Hepatic stellate cell (primary cell): ENCODE results near the gene DDAH2.

ENCODE experiments used
- DNase-seq: peaks from one replicate; pipeline ENCODE4 v3.0.0; 2011; ENCODE audit warnings: low spot score

Gene DDAH2

DNA sequence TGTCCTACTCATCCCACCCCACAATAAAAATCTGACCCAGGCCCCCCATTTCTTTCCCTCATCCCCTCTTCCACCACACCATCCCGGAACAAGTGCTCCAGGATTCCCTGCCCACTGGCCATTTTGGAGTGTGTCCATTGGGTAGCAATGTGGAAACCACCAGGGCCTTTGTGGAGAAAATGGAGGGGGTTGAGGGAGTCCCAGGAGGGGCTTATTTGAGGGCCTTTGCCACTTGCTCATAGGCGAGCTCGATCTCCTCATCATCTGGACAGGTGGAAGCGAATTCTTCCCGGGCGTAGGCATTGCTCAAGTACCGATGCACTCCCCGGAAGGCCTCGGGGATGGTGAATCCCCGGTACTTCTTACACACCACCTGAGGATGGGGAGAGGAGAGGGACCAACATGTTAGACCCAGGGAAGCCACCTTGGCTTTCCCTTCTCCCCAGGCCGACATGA, 1.6 kb upstream of the DDAH2 start:
- no peak for DNase-seq

DNA sequence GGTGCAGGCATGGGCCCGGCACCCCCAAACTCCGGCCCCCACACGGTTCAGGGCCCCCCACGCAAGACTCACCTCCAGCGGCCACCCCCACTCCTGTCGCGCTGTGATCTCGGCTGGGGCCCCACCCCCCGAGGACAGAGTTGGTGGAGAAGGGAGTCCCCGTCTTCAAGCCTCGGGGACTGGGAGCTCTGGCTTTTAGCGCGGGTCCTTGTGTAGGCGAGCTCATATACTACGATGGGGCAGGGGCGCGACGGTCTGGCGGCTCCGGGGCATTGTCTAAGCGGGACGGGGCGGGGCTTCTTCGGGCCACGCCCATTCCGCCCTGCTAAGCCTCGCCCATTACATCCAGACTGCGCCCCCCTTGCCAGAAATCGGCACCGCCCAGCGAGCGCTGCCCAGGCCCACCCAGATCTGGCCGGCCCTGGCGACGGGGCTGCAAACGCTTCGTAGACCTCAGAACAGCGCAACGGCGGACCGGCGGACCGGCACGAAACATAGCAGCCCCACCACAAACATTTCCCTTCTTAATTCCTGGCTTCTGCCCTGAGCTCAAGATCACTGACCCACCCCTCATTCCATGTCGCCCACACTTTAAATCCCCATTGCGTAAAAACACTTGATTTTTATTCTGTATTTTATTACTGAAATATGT, 1.0 kb upstream of the DDAH2 start:
- peak; percentile 86 for DNase-seq

DNA sequence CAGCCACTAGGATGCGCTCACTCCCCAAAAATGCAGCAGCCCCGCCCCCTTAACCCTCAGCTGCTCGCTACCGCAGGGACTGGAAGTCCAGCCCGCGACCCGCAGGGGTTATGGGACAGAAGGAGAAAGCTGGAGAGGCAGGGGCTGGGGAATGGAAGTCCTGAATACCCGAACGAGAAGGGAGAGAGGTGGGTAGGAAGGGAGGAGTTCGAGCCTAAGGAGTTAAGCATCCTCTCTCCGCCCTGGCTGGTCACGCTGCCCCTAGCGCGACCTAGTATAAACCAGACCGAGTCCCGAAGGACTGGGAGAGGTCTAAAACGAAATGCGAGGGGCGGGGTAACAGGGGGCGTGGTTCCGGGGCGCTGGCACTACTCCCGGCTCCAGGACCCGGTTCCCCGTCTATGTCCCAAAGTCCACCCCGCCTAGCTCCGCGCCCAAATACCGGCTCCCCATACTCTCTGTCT, 448 bp upstream of the DDAH2 start:
- peak; percentile 96 for DNase-seq

DNA sequence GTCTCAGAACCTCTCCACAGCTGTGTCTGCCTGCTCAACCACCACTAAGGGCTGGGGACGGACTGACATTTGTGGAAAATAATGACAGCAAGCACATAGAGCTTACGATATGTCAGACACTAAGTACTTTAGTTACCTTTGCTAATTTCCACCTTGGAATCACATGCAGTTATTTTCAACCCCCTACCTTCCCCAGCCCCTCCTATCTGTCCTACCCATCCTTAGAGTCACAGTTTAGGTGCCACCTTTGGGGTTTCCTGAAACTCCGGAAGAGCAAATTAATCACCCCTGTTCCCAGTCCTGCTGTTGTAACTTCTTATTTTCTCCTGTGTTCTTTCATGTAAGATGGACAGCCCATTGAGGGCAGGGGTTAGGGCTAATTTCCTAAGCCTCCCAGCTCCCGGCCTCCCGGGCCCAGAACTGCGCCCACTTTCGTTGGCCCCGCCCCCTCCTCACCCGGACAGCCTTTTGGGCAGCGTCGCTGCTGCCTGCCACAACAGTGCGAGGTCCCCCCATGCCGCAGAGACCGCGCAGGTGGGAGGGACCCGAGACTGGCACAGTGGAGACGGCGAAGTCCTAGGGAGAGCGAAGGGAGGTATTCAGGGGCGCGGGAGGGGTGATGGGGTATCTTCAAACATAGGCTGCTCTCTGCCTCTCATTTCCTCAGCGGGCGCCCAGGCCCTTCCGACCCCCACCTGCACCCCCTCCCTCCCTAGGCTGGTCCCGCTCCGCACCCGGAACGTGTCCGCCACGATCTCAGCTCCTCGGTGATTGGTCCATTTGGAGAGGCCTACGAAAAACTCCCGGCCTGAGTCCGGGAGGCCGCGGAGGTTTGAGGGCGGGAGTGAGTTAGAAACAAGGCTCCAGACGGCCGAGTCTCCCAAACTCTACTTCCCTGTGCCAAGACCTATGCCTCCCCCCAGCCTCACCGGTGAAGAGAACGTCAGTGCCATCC, 1.1 kb downstream of the DDAH2 start:
- no peak for DNase-seq

DNA sequence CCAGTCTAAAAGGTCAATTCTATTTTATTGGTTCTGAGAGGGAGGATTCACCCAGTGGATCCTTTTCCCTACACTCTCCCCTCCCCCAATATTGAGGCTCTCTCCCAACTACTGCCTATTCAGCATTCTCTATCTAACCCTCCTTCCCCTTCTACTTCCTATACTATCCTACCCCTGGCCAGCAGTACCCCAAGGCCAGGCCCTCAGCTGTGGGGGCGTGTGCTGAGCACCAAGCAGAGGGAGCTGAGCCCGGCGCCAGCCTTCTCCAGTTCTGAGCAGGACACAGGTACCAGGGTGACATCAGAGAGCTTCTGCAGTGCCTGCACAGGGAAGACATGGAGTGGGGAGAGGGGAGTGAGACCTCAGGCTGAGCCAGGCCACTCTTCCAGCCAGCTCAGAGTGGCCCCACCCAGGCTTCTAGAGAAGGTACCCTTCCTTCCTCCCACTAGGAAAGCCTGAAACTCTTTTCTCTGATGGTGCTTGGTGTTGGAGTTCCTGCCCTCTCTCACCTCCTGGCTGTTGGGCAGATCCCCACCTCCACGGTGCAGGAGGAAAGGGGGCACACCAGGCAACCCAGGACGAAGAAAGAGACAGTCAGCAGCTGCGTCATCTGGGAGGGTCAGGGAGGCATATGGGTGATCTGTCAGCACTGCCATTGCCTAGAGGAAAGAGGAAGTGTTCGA, 1.9 kb downstream of the DDAH2 start:
- DNase-seq = no peak

DNA sequence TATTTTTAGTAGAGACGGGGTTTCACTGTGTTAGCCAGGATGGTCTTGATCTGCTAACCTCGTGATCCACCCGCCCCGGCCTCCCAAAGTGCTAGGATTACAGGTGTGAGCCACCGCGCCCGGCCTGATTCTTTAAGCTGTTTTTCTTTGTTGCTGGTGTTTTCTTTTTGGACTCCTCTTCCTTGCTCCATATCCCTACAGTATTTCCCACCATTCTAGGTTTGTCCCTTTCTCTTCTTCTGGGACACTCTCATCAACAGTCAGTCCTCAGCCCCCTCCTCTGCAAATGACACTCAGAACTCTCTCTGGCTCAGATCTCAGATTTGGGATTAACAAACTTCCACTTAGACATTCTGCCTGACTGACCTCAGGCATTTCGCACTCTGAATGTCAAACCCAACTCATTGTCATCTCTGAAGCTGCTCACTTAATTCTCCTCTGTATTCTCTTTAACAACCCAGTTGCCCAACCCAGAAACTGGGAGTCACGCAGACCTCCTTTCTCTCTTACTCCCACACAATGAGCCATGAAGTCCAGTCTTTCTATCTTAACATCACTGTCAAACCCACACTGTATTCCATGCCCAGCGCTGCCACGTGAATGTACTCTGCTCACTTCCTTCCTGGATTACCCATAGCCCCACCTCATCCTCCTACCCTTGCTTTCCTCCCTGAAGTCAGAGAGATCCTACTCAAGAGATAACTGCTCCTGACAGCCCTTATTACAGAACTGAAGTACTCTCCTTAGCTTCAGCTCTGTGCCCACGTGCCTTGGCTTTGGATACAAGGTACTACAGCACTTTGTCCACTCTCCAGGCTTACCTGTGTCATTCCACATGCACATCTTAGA, 3.4 kb downstream of the DDAH2 start:
- no peak for DNase-seq

DNA sequence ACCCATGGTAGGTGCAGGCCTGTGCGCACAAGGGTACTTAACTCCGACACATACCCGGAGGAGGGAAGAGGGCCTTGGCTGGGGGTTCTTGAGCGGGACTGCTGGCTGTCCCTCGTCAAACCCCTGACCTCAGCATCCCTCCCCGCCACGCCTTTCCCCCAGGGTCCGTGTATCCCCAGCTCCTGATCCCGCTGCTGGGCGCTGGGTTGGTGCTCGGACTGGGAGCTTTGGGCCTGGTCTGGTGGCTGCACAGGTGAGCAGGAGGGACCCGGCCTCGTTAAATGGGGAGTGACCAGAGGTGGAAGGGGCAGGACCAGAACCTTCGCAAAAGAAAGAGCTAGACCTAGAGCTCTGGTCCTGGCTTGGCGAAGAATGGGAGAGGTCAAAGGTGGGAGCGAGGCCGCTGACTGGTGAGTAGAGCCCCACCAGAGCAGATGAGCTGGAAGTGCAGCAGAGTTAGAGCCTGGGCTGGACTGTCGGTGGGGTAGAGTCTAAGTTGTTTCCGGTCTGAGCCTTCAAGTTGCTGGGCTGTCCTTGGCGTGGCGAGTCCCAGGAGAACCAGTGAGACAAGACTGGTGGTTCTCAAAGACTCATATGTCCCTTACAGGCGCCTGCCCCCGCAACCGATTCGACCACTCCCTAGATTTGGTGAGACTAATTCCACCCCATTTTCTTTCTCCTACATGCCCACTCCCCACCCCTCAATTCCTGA, 5.0 kb downstream of the DDAH2 start:
- DNase-seq = no peak

DNA sequence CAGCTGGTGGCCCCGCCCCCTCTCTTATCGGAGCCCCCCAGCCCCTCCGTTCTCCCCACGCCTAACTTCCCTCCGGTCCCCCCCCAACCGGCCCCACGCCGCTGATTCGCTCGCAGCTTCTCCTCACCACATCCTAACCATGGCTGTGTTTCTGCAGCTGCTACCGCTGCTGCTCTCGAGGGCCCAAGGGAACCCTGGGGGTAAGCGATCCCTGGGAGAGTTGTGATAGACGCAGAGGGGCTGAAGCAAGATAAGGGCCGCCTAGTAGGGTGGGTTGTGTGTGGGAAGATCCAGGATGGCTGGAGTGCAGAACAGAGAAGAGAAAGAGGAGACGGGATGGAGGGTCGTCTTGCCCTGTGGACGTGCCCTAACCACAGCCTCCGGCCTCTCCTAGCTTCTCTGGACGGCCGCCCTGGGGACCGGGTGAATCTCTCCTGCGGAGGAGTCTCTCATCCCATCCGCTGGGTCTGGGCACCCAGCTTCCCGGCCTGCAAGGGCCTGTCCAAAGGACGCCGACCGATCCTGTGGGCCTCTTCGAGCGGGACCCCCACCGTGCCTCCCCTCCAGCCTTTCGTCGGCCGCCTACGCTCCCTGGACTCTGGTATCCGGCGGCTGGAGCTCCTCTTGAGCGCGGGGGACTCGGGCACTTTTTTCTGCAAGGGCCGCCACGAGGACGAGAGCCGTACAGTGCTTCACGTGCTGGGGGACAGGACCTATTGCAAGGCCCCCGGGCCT, 5.7 kb downstream of the DDAH2 start, which contains the start of gene MPIG6B:
Gene MPIG6B, plus strand, starts transcription at position 129 of the 735 bp plus-strand sequence. Its CDS starts 11 bp downstream, at position 140.
- DNase-seq = no peak

DNA sequence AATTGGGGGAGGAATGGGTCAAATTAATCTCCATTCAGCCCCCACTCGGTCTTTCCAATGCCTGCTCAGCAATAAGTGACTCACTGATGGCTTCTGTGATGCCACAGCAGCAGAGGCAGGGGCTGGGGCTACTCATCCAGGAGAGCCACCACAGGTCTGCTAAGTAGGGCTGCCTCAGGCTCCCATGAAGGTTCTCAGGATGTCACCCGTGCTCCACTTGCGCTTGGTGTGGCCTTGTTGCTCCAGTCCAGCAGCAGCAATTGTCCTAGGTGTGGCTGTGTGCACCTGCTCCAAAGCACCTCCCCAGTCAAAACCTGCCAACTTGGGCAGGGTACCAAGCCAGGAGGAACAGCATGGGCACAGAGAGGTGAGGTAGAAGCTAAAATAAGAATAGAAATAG, 6.9 kb downstream of the DDAH2 start:
- no peak for DNase-seq

DNA sequence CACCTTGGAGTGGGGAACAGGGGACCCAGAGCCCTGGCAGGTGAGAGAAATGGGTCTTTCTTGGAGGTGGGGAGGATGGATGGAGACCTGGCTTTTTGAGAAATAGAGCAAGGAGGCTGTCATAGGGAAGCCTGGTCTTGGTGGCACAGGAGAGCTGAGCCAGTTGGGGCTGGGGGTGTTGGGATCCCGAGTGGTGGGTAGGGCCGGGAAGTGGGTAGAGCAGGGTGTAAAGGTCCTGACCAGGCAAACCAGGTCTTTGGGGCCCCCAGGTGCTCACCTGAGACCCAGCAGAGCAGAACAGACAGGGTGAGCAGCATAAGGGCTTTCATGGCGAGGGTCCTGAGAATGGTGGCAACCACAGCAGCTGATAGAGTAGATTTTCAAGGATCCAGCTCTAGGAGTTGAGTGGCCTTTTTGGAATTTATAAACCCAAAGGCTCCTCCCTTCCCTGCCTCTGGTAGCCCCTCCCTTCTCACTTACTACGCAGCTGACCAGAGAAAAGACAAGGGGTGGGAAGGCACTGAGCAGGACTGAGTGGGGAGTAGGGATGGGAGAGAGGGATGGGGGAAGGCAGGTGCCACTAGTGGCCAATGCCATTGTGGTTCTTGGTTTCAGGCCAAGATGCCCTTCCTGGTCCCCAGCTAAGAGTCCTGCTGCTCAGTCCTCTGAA, 7.6 kb downstream of the DDAH2 start, which contains the start of gene LY6G6C:
Gene LY6G6C, minus strand, starts transcription at position 396 of the 670 bp plus-strand sequence. Its CDS starts 67 bp downstream, at position 329.
- DNase-seq = no peak

DNA sequence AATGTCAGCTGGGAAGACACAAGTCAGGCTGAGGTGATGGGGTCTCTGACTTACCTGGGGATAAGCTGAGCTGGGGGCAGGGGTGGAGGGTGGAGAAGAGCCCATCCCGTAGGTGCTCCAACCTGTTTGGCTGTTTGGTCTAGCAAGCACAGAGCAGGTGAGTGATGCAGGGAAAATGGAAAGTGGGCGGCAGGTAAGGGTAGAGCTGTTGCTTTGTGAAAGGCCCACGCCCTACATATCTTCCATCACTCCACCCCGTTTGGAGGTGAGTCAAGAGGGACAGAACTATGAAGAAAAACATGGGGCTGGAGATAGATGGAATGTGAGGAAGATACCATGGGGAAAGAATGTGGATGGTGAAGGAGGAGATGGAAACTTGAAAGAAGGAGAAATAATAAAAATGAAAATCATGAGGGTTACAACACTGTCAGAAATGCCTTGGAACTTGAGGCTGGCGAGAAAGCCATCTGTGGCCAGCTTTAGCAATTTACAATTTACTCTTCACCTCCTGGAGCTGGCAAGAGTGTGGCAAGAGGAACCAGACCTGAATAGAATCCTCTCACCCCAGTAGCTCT, 8.8 kb downstream of the DDAH2 start:
- DNase-seq = no peak

DNA sequence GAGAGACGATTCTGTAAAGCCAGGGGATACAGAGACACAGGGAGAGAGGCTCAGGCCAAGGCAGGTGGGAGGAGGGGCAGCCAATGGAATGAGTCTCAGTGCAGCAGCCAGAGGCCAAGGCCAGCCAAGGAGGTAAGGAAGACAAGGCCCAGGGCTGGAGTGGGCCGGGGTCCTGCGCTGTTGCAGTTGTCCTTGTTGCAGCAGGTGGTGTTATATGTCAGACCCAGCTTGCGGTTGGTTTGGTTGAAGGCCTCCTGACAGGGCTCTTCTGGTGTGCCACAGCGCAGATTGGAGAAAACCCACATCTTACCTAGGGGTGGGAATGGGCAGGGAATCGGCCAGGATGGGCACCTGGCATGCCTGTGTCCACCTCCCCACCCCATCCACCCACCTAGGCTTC, 10.1 kb downstream of the DDAH2 start:
- no peak for DNase-seq

DNA sequence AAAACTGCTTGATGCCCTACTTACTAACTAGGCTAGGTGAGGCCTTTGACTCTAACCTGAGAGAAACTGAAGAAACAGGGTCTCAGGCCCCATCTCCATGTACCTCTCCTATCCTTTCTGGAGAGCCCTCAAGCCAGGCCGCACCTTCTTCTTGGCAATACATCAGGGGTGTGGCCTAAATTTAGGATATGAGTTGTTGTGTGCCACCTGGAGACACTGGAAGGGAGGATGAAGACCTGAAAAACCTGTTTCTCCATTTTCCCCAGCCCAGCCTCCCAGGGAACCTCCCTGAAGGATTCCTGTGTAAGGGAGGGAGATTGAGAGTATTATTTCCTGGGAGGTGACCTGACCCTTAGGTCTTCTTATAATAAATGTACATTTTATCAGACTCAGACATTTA, 10.8 kb downstream of the DDAH2 start:
- DNase-seq = no peak

DNA sequence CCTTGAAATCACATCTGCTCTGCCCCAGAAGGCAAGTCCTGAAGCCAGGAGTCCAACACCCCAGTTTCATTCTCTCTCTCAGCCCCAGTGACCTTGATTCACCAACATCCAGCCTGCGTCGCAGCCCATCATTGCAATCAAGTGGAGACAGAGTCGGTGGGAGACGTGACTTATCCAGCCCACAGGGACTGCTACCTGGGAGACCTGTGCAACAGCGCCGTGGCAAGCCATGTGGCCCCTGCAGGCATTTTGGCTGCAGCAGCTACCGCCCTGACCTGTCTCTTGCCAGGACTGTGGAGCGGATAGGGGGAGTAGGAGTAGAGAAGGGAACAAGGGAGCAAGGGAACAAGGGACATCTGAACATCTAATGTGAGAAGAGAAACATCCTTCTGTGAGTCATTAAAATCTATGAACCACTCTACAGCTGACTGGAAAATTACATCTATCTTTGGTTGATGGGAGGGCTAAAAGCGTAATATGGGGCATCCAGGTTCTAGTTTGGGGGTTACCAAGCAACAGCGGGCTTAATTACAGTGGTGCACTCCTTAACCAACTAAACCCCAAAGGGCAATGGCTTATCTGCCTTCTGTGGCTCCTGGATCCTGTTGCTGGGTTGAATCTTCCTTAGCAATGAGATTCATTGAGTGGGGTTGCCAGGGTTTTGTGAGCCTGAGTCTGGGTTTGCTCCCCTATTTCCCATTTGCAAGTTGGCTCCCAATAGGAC, 11.4 kb downstream of the DDAH2 start:
- no peak for DNase-seq

DNA sequence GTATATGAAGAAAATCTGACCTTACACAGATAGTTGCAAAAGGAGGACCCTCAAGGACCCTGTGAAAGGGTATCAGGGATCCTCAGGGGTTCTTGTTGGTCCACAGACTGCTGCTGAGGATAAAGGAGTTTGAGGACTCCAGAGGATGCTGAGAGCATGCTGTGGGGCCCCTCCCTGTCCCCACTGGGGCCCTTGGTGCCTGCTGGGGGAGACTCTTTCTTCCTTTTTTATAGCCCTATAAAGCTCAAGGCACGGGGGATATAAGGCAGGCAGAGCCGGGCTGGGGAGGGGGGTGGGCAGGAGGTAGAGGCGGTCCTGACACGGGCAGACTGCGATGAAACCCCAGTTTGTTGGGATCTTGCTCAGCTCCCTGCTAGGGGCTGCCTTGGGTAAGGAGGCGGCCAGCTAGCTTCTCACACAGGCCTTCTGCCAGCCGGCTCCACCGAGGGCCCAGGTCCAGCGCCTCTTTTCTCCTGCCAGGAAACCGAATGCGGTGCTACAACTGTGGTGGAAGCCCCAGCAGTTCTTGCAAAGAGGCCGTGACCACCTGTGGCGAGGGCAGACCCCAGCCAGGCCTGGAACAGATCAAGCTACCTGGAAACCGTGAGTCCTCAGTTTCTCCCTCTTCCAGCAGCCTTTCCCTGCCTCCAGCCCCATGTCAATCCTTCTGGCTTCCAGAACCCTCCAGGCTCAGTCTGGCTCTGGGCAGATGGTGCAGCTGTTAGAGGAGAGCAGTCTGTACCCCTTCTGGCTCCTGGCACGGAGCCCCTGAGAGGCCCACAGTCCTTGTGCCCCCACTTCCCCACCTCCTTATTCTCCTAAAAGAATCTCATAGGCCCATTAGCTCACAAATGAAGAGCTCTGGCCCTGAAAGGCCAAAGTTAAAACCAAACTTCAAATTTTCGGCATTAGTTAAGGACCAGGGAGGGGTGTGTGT, 13.8 kb downstream of the DDAH2 start, which contains the start of gene LY6G6D:
Gene LY6G6D, plus strand, starts transcription at position 327 of the 937 bp plus-strand sequence. Its CDS starts 8 bp downstream, at position 335.
- DNase-seq = no peak

DNA sequence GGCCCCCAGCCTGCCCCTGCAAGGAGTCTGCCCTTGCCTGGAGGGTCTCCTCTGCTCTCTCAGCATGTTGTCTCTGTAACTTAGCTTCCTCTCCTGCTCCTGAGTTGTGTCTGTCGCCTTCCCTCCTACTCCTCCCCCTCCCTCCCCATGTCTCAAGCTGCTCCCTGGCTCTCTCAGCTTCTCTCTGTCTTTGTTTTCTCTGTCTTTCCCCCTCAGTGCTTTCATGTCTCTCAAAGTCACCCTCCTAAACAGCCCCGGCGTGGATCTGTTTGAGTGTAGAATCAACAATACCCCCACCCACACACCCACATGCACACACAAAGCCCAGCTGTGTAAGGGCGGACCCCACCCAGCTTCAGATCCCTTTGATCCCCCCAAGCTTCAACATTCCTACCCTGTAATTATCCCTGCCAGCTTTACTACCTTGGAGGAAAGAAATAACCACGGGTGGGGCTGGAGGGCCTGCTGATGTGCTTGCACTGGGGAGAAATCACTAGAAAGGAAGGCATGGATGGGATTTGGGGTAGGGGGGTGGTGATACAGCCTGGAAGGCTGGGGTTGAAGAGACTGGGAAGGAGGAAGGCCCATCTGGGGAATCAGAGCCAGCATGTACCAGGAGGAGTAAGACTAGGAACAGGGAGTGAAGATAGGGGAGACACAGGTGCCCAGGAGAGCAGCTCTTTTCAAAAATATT, 15.0 kb downstream of the DDAH2 start:
- no peak for DNase-seq
